K562 (cell line): ENCODE data around the gene IL20. TPM values are rescaled to one million over a fixed set of nuclear protein-coding genes. Genes with fewer than 3 reads are reported as not detected.

Experiments used
- BRD9 ChIP-seq: fragments of 450-650 bp; IDR thresholded peaks from 2 replicates; pipeline ENCODE4 v1.6.1; 2018; ENCODE audit warnings: low read depth; ENCODE audit not compliant: partially characterized antibody
- CBX1 ChIP-seq: sonication (generic); IDR thresholded peaks from 2 replicates; pipeline ENCODE4 v1.6.1; 2016; ENCODE audit warnings: antibody characterized with exemption, low read depth, mild to moderate bottlenecking
- CEBPB ChIP-seq: fragments of 450-650 bp; IDR thresholded peaks from 2 replicates; pipeline ENCODE4 v1.6.1; 2016; ENCODE audit warnings: missing genetic modification characterization, missing compliant biosample characterization
- FOXM1 ChIP-seq, 2 experiments: fragments of 450-650 bp in 1 of 2; sonication (generic) in 1 of 2; formaldehyde crosslinking in 1 of 2; IDR thresholded peaks; 2 replicates each; pipeline versions ENCODE4 v1.6.1 to v1.9.0; 2017 to 2022; ENCODE audit warnings: low read depth in 2 of 2, mild to moderate bottlenecking in 2 of 2, missing genetic modification reagents in 1 of 2, moderate library complexity in 1 of 2
- HDAC3 ChIP-seq: fragments of 450-650 bp; IDR thresholded peaks from 2 replicates; pipeline ENCODE4 v1.6.1; 2018; ENCODE audit warnings: borderline replicate concordance, mild to moderate bottlenecking, moderate library complexity; ENCODE audit not compliant: partially characterized antibody
- ILK ChIP-seq: fragments of 450-650 bp; IDR thresholded peaks from 2 replicates; pipeline ENCODE4 v1.6.1; 2016; ENCODE audit warnings: missing genetic modification characterization, low read depth, mild to moderate bottlenecking, missing compliant biosample characterization, moderate library complexity, borderline replicate concordance
- IRF2 ChIP-seq: sonication (generic); formaldehyde crosslinking; IDR thresholded peaks from 2 replicates; pipeline ENCODE4 v1.8.1; 2022; ENCODE audit warnings: mild to moderate bottlenecking, missing genetic modification reagents
- MAFK ChIP-seq: IDR thresholded peaks from 2 replicates; pipeline ENCODE4 v1.6.1; 2011; ENCODE audit warnings: low read length, improper control_type of control experiment
- MTA1 ChIP-seq: fragments of 450-650 bp; IDR thresholded peaks from 2 replicates; pipeline ENCODE4 v1.6.1; 2017; ENCODE audit warnings: borderline replicate concordance
- PHB2 ChIP-seq: fragments of 450-650 bp; IDR thresholded peaks from 2 replicates; pipeline ENCODE4 v1.6.1; 2017; ENCODE audit warnings: low read depth
- RBFOX2 ChIP-seq: fragments of 200-400 bp; formaldehyde crosslinking; IDR thresholded peaks from 2 replicates; pipeline ENCODE4 v1.6.1; 2017; ENCODE audit warnings: low read depth, mild to moderate bottlenecking, low read length, moderate library complexity
- SMARCB1 ChIP-seq: IDR thresholded peaks from 2 replicates; pipeline ENCODE4 v1.6.1; 2011; ENCODE audit warnings: improper control_type of control experiment, low read depth; ENCODE audit not compliant: insufficient read length
- SMC3 ChIP-seq: conservative IDR thresholded peaks from 2 replicates; pipeline ENCODE4 v1.6.1; 2011; ENCODE audit warnings: low read depth, low read length, improper control_type of control experiment; ENCODE audit not compliant: insufficient read depth
- ZC3H8 ChIP-seq: fragments of 450-650 bp; IDR thresholded peaks from 2 replicates; pipeline ENCODE4 v1.6.1; 2017
- ZNF586 ChIP-seq: fragments of 450-650 bp; formaldehyde crosslinking; conservative IDR thresholded peaks from 2 replicates; pipeline ENCODE4 v1.4.0; 2020; ENCODE audit warnings: mild to moderate bottlenecking, moderate library complexity
- polyA plus RNA-seq, 8 experiments: library from polyadenylated mRNA; depleted of rRNA in 4 of 8; stranded (reverse) in 5 of 8; unstranded in 3 of 8; fragments of >200 nt; fragmentation: Nextera tagmentation in 2 of 8; fragmentation: Illumina TruSeq in 1 of 8; extraction: Ambion mirVana in 2 of 8; extraction: Trizol in 1 of 8; gene quantifications; 2 replicates each; pipeline versions ENCODE4 v1.2.1 to v1.2.3, GENCODE V29; 2011 to 2014; ENCODE audit warnings: inconsistent platforms in 1 of 8, missing spikeins in 1 of 8
- total RNA-seq, 7 experiments: library from RNA; depleted of rRNA in 6 of 7; stranded (reverse); fragments of >200 nt in 6 of 7; fragmentation: Illumina TruSeq in 2 of 7; extraction: Trizol in 2 of 7; gene quantifications; 2 replicates each; pipeline versions ENCODE4 v1.2.1 to v1.2.3, GENCODE V29; 2011 to 2021; ENCODE audit warnings: low replicate concordance in 1 of 7
- TF ChIP-seq, protein P1 (sequence below): sonication (generic); formaldehyde crosslinking; IDR thresholded peaks from 2 replicates; pipeline ENCODE4 v1.9.0; 2022; ENCODE audit warnings: mild to moderate bottlenecking, missing genetic modification reagents
- TF ChIP-seq, protein P2 (sequence below): fragments of 450-650 bp; IDR thresholded peaks from 2 replicates; pipeline ENCODE4 v1.6.1; 2016; ENCODE audit warnings: mild to moderate bottlenecking
- TF ChIP-seq, protein P3 (sequence below), 2 experiments: IDR thresholded peaks; 2 replicates each; pipeline ENCODE4 v1.6.1; 2012; ENCODE audit warnings: improper control_type of control experiment in 2 of 2, low read depth in 2 of 2, low read length in 2 of 2, borderline replicate concordance in 1 of 2
- TF ChIP-seq, protein P4 (sequence below): fragments of 450-650 bp; formaldehyde crosslinking; IDR thresholded peaks from 2 replicates; pipeline ENCODE4 v1.4.0; 2020; ENCODE audit warnings: mild to moderate bottlenecking, mixed read lengths

Gene IL20
- total and polyA plus RNA-seq, 9 of the 15 experiments (the other 6 are each of a cell fraction or from before 2014, with no cell fraction given), result not detected

DNA sequence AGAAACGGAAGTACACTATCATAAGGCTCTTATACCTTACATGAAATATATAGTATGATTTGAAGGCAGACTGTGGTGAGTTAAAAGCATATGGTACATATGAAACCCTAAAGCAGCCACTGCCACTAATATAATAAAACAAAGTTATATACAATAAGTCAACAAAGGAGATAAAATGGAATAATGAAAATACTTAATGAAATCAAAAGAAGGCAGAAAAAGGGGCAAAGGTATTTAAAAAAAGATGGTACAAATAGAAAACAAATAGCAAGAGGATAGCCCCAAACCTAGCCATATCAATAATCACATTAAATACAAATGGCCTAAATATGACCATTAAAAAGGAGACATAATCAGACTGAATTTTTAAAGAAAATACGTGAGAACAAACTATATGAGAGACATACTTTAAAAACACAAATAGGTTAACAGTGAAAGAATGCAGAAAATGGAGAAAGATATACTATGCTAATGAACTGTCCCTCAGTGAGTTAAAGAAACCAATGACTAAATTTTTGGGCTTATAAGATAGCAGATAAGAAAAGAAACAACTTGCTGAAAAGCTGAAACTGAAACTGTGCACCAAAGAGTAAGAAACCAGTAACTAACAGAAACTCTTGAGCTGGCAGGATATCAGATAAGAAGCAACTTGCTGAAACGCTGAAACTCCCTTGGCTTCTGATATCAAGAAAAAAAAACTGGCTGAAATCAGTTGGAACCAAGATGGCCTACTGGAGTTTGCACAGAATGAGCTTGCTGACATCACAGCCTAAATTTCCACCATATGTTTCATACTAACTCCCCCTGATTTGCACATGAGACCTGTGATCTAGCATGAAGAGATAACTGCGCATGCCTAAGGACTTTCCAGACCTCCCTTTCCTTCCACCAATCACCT, 48.8 kb upstream of the IL20 start (continued):
- TF ChIP-seq MTA1, result peak; percentile 49; the same call in 1 of the 2 replicates
- TF ChIP-seq, protein P1, sequence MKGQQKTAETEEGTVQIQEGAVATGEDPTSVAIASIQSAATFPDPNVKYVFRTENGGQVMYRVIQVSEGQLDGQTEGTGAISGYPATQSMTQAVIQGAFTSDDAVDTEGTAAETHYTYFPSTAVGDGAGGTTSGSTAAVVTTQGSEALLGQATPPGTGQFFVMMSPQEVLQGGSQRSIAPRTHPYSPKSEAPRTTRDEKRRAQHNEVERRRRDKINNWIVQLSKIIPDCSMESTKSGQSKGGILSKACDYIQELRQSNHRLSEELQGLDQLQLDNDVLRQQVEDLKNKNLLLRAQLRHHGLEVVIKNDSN, result no peak
- TF ChIP-seq PHB2, result no peak
- no peak for TF ChIP-seq SMC3
- no peak for TF ChIP-seq CEBPB (tag)
- TF ChIP-seq RBFOX2, result no peak
- no peak for TF ChIP-seq IRF2 (CRISPR knock-in tag)
- TF ChIP-seq, protein P2, sequence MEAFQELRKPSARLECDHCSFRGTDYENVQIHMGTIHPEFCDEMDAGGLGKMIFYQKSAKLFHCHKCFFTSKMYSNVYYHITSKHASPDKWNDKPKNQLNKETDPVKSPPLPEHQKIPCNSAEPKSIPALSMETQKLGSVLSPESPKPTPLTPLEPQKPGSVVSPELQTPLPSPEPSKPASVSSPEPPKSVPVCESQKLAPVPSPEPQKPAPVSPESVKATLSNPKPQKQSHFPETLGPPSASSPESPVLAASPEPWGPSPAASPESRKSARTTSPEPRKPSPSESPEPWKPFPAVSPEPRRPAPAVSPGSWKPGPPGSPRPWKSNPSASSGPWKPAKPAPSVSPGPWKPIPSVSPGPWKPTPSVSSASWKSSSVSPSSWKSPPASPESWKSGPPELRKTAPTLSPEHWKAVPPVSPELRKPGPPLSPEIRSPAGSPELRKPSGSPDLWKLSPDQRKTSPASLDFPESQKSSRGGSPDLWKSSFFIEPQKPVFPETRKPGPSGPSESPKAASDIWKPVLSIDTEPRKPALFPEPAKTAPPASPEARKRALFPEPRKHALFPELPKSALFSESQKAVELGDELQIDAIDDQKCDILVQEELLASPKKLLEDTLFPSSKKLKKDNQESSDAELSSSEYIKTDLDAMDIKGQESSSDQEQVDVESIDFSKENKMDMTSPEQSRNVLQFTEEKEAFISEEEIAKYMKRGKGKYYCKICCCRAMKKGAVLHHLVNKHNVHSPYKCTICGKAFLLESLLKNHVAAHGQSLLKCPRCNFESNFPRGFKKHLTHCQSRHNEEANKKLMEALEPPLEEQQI, result peak; percentile 28; the same call in 1 of the 2 replicates
- TF ChIP-seq ZC3H8, result no peak
- TF ChIP-seq CBX1, result no peak
- TF ChIP-seq SMARCB1, result no peak
- TF ChIP-seq ILK (tag), result no peak
- TF ChIP-seq ZNF586 (CRISPR knock-in tag), result no peak
- TF ChIP-seq, protein P3, sequence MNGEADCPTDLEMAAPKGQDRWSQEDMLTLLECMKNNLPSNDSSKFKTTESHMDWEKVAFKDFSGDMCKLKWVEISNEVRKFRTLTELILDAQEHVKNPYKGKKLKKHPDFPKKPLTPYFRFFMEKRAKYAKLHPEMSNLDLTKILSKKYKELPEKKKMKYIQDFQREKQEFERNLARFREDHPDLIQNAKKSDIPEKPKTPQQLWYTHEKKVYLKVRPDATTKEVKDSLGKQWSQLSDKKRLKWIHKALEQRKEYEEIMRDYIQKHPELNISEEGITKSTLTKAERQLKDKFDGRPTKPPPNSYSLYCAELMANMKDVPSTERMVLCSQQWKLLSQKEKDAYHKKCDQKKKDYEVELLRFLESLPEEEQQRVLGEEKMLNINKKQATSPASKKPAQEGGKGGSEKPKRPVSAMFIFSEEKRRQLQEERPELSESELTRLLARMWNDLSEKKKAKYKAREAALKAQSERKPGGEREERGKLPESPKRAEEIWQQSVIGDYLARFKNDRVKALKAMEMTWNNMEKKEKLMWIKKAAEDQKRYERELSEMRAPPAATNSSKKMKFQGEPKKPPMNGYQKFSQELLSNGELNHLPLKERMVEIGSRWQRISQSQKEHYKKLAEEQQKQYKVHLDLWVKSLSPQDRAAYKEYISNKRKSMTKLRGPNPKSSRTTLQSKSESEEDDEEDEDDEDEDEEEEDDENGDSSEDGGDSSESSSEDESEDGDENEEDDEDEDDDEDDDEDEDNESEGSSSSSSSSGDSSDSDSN (IDR thresholded peaks at IDR 0.05; ENCODE audit: borderline replicate concordance in 1 of 2, low read depth in 2 of 2, low read length in 2 of 2), result no peak
- peak; percentile 69 for TF ChIP-seq FOXM1 (IDR thresholded peaks at IDR 0.05; ENCODE audit: low read depth)
- no peak for TF ChIP-seq FOXM1 (CRISPR knock-in tag; IDR thresholded peaks at IDR 0.05; ENCODE audit: low read depth)
- TF ChIP-seq MAFK, result peak; percentile 37; the same call in 1 of the 2 replicates
- TF ChIP-seq, protein P4, sequence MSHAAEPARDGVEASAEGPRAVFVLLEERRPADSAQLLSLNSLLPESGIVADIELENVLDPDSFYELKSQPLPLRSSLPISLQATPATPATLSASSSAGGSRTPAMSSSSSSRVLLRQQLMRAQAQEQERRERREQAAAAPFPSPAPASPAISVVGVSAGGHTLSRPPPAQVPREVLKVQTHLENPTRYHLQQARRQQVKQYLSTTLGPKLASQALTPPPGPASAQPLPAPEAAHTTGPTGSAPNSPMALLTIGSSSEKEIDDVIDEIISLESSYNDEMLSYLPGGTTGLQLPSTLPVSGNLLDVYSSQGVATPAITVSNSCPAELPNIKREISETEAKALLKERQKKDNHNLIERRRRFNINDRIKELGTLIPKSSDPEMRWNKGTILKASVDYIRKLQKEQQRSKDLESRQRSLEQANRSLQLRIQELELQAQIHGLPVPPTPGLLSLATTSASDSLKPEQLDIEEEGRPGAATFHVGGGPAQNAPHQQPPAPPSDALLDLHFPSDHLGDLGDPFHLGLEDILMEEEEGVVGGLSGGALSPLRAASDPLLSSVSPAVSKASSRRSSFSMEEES, result no peak
- no peak for TF ChIP-seq HDAC3
- TF ChIP-seq BRD9, result no peak
